Activated effector memory CD4-positive, alpha-beta T cell treated with Interleukin-2 at 50 U/mL for 16 hours (primary cell): ENCODE results near the gene RIN3.
"Not testable (repeated sequence)": the region's sequence is repeated elsewhere in the genome, so short reads cannot be mapped to it uniquely, and the experiment has no call there.

Source experiments
- DNase-seq: peaks from one replicate; pipeline ENCODE4 v3.0.0-alpha.2; 2020

The RIN3 gene

GRCh38 chr14:92531106-92531873 is 17.7 kb downstream of the RIN3 start:
- no peak for DNase-seq

- no peak for DNase-seq
These were observed 19.0 kb downstream of the RIN3 start for GRCh38 chr14:92532490-92533163.

GRCh38 chr14:92534932-92535643 is 21.5 kb downstream of the RIN3 start:
- DNase-seq, result no peak

DNA sequence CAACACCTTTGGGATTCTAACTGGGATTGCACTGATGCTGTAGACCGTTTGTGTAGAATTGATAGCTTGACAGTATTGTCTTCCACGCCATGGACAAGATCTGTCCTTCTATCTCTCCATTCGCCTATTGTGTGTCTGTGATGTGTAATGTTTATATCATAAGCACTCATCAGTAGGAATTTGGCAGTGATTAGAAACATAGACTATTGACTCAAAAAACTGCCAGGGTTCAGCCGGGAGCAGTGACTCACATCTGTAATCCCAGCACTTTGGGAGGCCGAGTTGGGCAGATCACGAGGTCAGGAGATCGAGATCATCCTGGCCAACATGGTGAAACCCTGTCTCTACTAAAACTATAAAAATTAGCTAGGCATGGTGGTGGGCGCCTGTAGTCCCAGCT is 22.6 kb downstream of the RIN3 start:
- not testable (repeated sequence) for DNase-seq

DNA sequence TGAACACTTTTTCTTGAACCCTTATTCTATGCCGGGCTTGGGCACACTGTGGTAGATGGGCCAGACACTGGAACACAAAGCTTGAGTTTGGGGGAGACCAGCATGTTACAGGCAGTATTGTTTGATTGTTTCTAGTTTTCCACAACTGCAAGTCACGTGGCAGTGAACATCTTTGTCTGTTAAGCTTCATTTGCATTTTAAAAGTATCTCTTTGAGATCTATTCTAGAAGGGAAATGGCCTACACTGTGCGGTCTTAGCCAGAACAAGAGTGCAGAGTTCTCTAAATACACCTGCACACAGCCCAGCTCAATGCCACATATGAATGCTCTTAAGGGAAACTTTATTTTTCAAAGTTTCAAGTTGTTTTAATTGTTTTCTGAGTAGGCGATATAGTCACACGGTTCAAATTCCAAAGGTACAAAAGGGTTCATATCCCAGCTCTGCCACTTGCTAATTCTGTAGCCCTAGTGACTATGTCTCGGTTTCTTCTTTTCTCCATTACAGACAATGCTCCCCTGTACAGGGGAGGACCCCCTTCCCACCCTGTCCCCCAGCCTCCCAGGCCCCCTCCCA is 24.9 kb downstream of the RIN3 start:
- no peak for DNase-seq

GRCh38 chr14:92539419-92539818 is 25.8 kb downstream of the RIN3 start:
- DNase-seq, result no peak

- DNase-seq, result no peak
These were observed 26.3 kb downstream of the RIN3 start for GRCh38 chr14:92539875-92540274.

DNA sequence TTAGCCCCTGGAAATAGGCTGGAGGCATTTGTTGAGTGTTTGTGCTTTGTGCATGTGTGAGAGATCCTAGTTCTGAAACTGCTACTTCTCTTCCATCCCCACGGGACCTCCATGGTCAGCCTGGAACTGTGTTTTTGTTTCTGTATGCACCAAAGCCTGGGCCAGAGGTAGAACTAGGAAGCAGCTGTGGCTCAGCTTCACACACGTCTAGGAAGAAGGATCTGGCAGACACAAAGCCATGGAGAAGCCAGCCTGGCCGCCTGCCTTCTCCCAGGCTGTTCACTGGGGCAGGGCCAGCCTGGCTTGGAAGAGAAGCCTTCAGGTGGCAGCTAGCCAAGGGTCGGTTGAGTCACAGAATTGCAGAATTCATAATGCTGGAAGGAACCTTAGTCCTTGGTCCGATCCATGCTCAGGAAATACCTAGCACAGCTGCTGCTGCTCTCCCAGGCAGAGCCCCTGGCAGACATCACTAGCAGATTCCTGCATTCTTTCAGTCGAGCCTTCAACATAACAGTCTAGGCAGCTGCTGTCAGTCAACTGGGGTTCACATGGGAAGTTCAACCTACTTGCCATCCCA is 27.0 kb downstream of the RIN3 start:
- DNase-seq, result no peak

DNA sequence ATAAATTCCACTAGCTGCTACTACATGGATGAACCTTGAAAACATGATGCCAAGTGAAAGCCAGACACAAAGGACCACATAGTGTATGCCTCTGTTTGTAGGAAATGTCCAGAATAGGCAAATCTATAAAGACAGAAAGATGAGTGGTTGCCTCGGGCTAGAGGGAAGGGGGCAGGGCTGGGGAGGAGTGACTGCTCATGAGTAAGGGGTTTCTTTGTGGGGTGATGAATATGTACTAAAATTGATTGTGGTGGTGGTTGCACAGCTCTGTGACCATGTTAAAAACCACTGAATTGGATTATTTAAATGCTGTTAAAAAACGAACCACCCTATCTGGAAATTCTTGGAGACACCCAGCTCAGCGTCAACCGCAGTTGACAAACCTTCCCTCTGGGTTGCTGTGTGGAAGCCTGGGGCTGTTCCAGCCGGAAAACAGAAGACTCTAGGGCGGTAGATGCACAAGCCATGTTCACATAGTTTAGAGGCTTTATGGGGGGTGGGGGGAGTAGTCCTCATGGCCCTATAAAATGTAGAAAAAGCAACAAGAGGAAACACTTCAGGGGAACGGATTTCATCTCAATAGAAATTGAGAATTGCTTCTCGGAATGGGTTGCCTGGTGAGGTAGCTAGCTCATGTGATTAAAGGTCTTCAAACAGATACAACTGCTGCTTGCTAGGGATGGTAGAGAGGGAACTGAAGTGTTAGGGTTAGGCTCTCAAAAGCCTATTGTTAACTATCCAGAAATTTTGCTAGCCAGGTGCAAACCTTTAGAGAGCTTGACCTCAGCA is 29.4 kb downstream of the RIN3 start:
- no peak for DNase-seq

- DNase-seq, result no peak
These were observed 30.6 kb downstream of the RIN3 start for GRCh38 chr14:92544051-92544720.

GRCh38 chr14:92546347-92547053 is 32.9 kb downstream of the RIN3 start:
- DNase-seq, result no peak

DNA sequence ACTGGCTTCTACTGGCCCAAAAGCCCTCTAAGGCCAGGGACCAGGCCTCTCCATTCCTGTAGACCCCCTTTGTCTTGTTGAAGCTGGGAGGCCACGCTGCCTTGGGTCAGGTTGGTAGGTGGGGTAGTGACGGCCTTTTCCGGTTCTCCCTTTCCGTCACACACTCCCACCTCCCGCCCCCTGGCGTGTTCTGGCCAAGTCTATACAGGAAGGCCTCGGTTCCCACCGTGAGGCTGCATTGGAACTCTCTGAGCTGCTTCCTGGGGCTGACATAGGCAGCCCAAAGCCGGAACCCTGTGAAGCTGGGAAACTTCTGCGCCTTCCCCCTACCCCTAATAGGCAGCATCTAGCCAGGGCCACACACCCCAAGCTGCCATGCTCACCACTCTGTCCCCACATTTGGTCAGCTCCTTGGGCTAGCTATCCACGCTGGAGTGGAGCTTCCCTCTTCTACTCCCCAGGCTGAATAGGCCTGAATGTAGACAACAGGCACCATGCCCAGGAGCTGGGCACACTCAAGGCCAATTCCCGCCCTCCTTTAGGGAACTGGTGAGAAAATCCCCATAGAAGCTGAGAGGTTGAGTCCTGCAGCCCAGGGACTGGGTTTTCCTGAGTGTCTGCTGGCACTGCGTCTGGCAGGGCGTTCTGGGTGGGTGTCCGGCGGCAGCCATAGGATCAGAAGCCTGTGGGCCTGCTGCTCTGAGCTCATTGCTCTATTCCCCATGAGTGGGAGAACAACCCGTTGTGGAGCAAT is 35.7 kb downstream of the RIN3 start:
- DNase-seq, result no peak

DNA sequence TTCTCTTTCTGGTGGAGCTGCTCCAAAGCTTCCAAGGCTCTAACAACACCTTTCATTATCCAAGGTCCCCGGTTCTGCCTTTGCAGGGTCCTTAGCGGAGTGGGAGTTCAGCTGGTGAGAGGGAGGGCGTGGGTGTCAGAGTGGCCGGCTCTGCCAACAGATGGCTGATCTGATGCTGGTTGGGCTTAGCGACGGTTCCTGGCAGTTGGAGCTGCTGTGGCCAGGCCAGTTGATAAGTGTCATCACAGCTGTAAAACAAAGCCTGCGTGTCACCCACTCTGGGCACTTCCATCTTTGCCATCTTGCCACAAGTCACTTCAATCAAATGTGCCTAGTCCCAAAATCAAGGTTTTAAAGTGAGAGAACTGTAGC is 36.3 kb downstream of the RIN3 start:
- DNase-seq, result no peak

GRCh38 chr14:92551044-92551841 is 37.7 kb downstream of the RIN3 start:
- no peak for DNase-seq

DNA sequence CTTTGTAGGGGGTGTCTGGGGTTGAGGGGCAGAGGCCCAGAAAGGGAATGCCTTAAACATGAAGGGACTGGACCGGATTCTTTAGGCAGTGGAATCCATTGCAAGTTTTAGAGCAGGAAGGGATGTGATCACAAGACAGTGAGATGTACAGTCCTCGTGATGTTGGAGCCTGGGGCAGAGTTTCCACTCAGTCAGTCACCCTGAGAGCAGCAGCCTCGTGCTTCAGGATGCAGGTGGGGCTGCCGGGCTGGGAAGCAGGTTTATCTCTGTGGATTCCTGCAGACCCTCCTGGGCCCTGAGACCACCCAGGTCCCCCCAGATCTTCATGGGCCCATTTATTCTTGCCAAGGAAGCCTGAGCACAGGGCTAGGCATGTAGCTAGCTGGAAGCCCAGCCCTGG is 38.5 kb downstream of the RIN3 start:
- no peak for DNase-seq

DNA sequence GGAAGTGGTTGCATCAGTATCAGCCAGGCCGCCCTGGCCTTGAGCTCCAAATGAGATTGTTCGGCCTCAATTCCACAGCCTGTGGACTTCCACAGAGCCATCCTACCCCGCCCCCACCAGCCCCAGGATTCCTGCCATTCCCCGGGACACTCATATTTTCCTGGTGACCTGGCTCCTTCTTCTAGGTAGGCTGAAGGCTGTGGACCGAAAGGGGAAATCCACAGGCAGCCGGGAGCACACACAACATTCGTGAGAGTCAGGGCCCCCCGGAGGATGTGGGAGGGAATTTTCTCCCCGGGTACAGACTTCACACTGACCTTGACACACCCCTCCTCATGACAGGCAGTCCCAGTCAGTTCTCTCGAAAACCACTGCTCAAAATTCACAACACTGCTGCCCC is 39.9 kb downstream of the RIN3 start:
- no peak for DNase-seq

DNA sequence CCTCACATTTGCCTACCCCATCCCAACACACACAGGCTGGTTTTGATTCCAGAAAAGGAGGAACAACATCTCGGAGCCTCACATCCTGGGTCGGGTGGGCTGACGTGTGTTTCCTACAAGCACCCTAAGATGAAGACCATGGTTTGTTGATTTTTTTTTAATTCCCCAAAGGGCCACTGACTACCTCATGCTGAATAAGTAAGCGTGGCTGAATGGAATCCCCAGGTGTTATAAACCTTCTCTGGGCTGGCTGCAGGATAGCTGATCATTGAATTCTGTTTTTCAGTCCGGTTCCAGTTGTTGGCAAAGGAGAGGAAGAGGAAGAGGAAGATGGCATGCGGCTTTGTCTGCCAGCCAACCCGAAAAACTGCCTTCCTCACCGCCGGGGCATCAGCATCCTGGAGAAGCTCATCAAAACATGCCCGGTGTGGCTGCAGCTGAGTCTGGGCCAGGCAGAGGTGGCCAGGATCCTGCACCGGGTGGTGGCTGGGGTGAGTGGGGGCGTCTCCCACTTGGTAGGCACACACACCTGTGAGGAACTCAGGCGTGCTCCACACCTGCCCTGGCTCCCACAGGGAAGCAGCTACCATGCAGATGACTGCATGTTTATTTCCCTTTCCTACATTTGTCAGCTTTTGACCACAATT is 42.0 kb downstream of the RIN3 start:
- no peak for DNase-seq

DNA sequence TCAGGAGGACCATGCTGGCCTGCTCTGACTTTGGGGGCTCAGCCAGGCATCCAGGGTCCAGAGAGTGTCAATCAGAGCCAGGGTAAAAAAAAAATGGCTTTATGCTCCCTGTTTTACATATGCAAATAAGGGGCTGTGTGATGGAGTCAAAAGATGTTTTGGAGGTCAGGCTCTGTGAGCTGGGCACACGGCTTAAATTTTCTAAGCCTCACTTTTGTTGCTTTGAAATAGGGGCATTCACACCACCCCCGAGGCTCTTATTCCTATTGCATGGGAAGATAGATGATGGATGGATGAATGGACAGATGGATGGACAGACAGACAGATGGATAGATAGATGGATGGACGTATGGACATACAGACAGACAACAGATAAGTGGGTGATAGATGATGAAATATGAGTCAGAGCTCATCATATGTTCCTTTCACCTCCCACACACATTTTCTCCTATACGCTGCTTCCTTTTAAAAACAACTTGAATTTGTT is 42.7 kb downstream of the RIN3 start:
- no peak for DNase-seq
